ENCODE results near the gene ARFGAP3. TPM values are rescaled to one million over a fixed set of nuclear protein-coding genes. Genes with fewer than 3 reads are reported as not detected.

ARFGAP3 gene
- total and polyA plus RNA-seq, 2 donors: 33.1 to 59.6 TPM

- 90% methylated on average over 22 of the region's 22 CpGs for WGBS
- H3K4me3 ChIP-seq (ENCODE audit: low read depth, low read length): no peak overlapping the region
- no peaks in the 10 kb centered on the region for H3K4me1 ChIP-seq (ENCODE audit: insufficient read depth)
- no peak for DNase-seq (ENCODE audit: extremely low spot score)
- H3K36me3 ChIP-seq (ENCODE audit: insufficient read depth): no peaks in the 10 kb centered on the region
- no peak overlapping the region for H3K27ac ChIP-seq (ENCODE audit: low read depth)
Measured at GRCh38 chr22:42878561-42879305, 21.7 kb upstream of the ARFGAP3 start.

- no peak for DNase-seq (ENCODE audit: extremely low spot score)
- H3K27ac ChIP-seq (ENCODE audit: low read depth): no peak overlapping the region
- no peak overlapping the region for H3K4me3 ChIP-seq (ENCODE audit: low read depth, low read length)
- H3K36me3 ChIP-seq (ENCODE audit: insufficient read depth): no peaks in the 10 kb centered on the region
- WGBS: 84% methylated on average over 12 of the region's 12 CpGs
- no peaks in the 10 kb centered on the region for H3K4me1 ChIP-seq (ENCODE audit: insufficient read depth)
Measured at GRCh38 chr22:42877597-42878340, 20.7 kb upstream of the ARFGAP3 start.

GRCh38 chr22:42877158-42877557, 20.1 kb upstream of the ARFGAP3 start:
- Histone ChIP-seq H3K27ac (ENCODE audit: low read depth) (no peak overlapping the region), H3K4me1 (ENCODE audit: insufficient read depth) (no peaks in the 10 kb centered on the region), H3K36me3 (ENCODE audit: insufficient read depth) (no peaks in the 10 kb centered on the region), H3K4me3 (ENCODE audit: low read depth, low read length) (no peak overlapping the region)
- WGBS: 75% methylated on average over 8 of the region's 8 CpGs
- no peak for DNase-seq (ENCODE audit: extremely low spot score)

GRCh38 chr22:42876041-42876440, 19.0 kb upstream of the ARFGAP3 start:
- Histone ChIP-seq H3K27ac (ENCODE audit: low read depth) (no peak overlapping the region), H3K4me3 (ENCODE audit: low read depth, low read length) (no peak overlapping the region), H3K36me3 (ENCODE audit: insufficient read depth) (no peaks in the 10 kb centered on the region), H3K4me1 (ENCODE audit: insufficient read depth) (no peaks in the 10 kb centered on the region)
- WGBS: 88% methylated on average over 17 of the region's 17 CpGs
- no peak for DNase-seq (ENCODE audit: extremely low spot score)

GRCh38 chr22:42874010-42874409, 16.9 kb upstream of the ARFGAP3 start:
- Histone ChIP-seq H3K27ac (ENCODE audit: low read depth) (no peak overlapping the region), H3K4me3 (ENCODE audit: low read depth, low read length) (no peak overlapping the region), H3K36me3 (ENCODE audit: insufficient read depth) (peaks cover 2% of the 10 kb centered on the region), H3K4me1 (ENCODE audit: insufficient read depth) (no peaks in the 10 kb centered on the region)
- WGBS: 94% methylated on average over 7 of the region's 7 CpGs
- no peak for DNase-seq (ENCODE audit: extremely low spot score)

GRCh38 chr22:42873356-42873755, 16.3 kb upstream of the ARFGAP3 start:
- H3K27ac ChIP-seq (ENCODE audit: low read depth): no peak overlapping the region
- no peak overlapping the region for H3K4me3 ChIP-seq (ENCODE audit: low read depth, low read length)
- no peaks in the 10 kb centered on the region for H3K4me1 ChIP-seq (ENCODE audit: insufficient read depth)
- DNase-seq (ENCODE audit: extremely low spot score): no peak
- H3K36me3 ChIP-seq (ENCODE audit: insufficient read depth): peaks cover 2% of the 10 kb centered on the region

GRCh38 chr22:42872821-42873220, 15.7 kb upstream of the ARFGAP3 start:
- Histone ChIP-seq H3K4me3 (ENCODE audit: low read depth, low read length) (no peak overlapping the region), H3K27ac (ENCODE audit: low read depth) (no peak overlapping the region), H3K4me1 (ENCODE audit: insufficient read depth) (no peaks in the 10 kb centered on the region), H3K36me3 (ENCODE audit: insufficient read depth) (peaks cover 2% of the 10 kb centered on the region)
- DNase-seq (ENCODE audit: extremely low spot score): no peak
- WGBS: 83% methylated on average over 9 of the region's 9 CpGs

- no peak overlapping the region for H3K27ac ChIP-seq (ENCODE audit: low read depth)
- WGBS: 90% methylated on average over 31 of the region's 31 CpGs
- DNase-seq (ENCODE audit: extremely low spot score): no peak
- H3K4me1 ChIP-seq (ENCODE audit: insufficient read depth): no peaks in the 10 kb centered on the region
- peaks cover 2% of the 10 kb centered on the region for H3K36me3 ChIP-seq (ENCODE audit: insufficient read depth)
- no peak overlapping the region for H3K4me3 ChIP-seq (ENCODE audit: low read depth, low read length)
Measured at GRCh38 chr22:42871146-42872050, 14.3 kb upstream of the ARFGAP3 start.

- DNase-seq (ENCODE audit: extremely low spot score): no peak
- Histone ChIP-seq H3K27ac (ENCODE audit: low read depth) (no peak overlapping the region), H3K4me1 (ENCODE audit: insufficient read depth) (no peaks in the 10 kb centered on the region), H3K36me3 (ENCODE audit: insufficient read depth) (peaks cover 2% of the 10 kb centered on the region), H3K4me3 (ENCODE audit: low read depth, low read length) (no peak overlapping the region)
- 84% methylated on average over 33 of the region's 33 CpGs for WGBS
Measured at GRCh38 chr22:42869888-42870480, 12.9 kb upstream of the ARFGAP3 start.

- H3K4me3 ChIP-seq (ENCODE audit: low read depth, low read length): no peak overlapping the region
- H3K4me1 ChIP-seq (ENCODE audit: insufficient read depth): no peaks in the 10 kb centered on the region
- no peak overlapping the region for H3K27ac ChIP-seq (ENCODE audit: low read depth)
- DNase-seq (ENCODE audit: extremely low spot score): no peak
- peaks cover 2% of the 10 kb centered on the region for H3K36me3 ChIP-seq (ENCODE audit: insufficient read depth)
- 90% methylated on average over 8 of the region's 8 CpGs for WGBS
Measured at GRCh38 chr22:42869463-42869862, 12.4 kb upstream of the ARFGAP3 start.

GRCh38 chr22:42868751-42869251, 11.7 kb upstream of the ARFGAP3 start:
- no peaks in the 10 kb centered on the region for H3K4me1 ChIP-seq (ENCODE audit: insufficient read depth)
- WGBS: 66% methylated on average over 16 of the region's 16 CpGs
- H3K27ac ChIP-seq (ENCODE audit: low read depth): no peak overlapping the region
- no peak overlapping the region for H3K4me3 ChIP-seq (ENCODE audit: low read depth, low read length)
- peaks cover 2% of the 10 kb centered on the region for H3K36me3 ChIP-seq (ENCODE audit: insufficient read depth)
- no peak for DNase-seq (ENCODE audit: extremely low spot score)

GRCh38 chr22:42866100-42866499, 9.0 kb upstream of the ARFGAP3 start:
- Histone ChIP-seq H3K36me3 (ENCODE audit: insufficient read depth) (peaks cover 2% of the 10 kb centered on the region), H3K4me1 (ENCODE audit: insufficient read depth) (no peaks in the 10 kb centered on the region), H3K4me3 (ENCODE audit: low read depth, low read length) (no peak overlapping the region), H3K27ac (ENCODE audit: low read depth) (no peak overlapping the region)
- 92% methylated on average over 7 of the region's 7 CpGs for WGBS
- no peak for DNase-seq (ENCODE audit: extremely low spot score)

- H3K4me1 ChIP-seq (ENCODE audit: insufficient read depth): no peaks in the 10 kb centered on the region
- H3K4me3 ChIP-seq (ENCODE audit: low read depth, low read length): no peak overlapping the region
- H3K27ac ChIP-seq (ENCODE audit: low read depth): no peak overlapping the region
- DNase-seq (ENCODE audit: extremely low spot score): no peak
- no peaks in the 10 kb centered on the region for H3K36me3 ChIP-seq (ENCODE audit: insufficient read depth)
- WGBS: 86% methylated on average over 8 of the region's 8 CpGs
Measured at GRCh38 chr22:42865536-42865935, 8.5 kb upstream of the ARFGAP3 start.
